Spinal cord (tissue), 10 donors: ENCODE data around the gene MBD1. TPM values are rescaled to one million over a fixed set of nuclear protein-coding genes. Genes with fewer than 3 reads are reported as not detected.
"Not testable (repeated sequence)": the region's sequence is repeated elsewhere in the genome, so short reads cannot be mapped to it uniquely, and the experiment has no call there.

Experiments used
- DNase-seq, 6 donors: peaks; one replicate each; pipeline versions ENCODE4 v3.0.0 to v3.0.0-alpha.2; 2013 to 2015; ENCODE audit warnings: low spot score in 6 of 6, low read depth in 4 of 6
- H3K27ac ChIP-seq: one replicate; pipeline ENCODE4 v1.5.1; 2013; ENCODE audit warnings: low read depth, low read length, control low read depth
- H3K27me3 ChIP-seq: one replicate; pipeline ENCODE4 v1.6.1; 2013; ENCODE audit warnings: low read length; ENCODE audit not compliant: control insufficient read depth, insufficient read depth
- H3K36me3 ChIP-seq: one replicate; pipeline ENCODE4 v1.6.1; 2013; ENCODE audit warnings: low read length; ENCODE audit not compliant: control insufficient read depth, insufficient read depth
- H3K4me1 ChIP-seq: one replicate; pipeline ENCODE4 v1.6.1; 2013; ENCODE audit warnings: low read length; ENCODE audit not compliant: control insufficient read depth, insufficient read depth
- H3K4me3 ChIP-seq: one replicate; pipeline ENCODE4 v1.5.1; 2013; ENCODE audit warnings: low read depth, low read length, control low read depth
- H3K9me3 ChIP-seq: one replicate; pipeline ENCODE4 v1.6.1; 2013; ENCODE audit warnings: low read length; ENCODE audit not compliant: control insufficient read depth, insufficient read depth
- WGBS: methylation state at CpG from one replicate; pipeline ENCODE4 v1.1.5; 2013; ENCODE audit warnings: missing lambda C conversion rate; ENCODE audit not compliant: insufficient coverage; 5-methylcytosine and 5-hydroxymethylcytosine counted together
- polyA plus RNA-seq, 2 donors: library from polyadenylated mRNA; unstranded; fragments of 120-200 nt; gene quantifications; one replicate each; pipeline ENCODE4 v1.2.1, GENCODE V29; 2013; ENCODE audit not compliant: insufficient read length in 2 of 2
- total RNA-seq, 2 donors: library from RNA; depleted of rRNA in 1 of 2; stranded (reverse); fragments of 120-200 nt in 1 of 2; fragments of >200 nt in 1 of 2; gene quantifications; one replicate each; pipeline versions ENCODE4 v1.2.3 to v1.2.4, GENCODE V29; 2013 to 2014
- donor health status: healthy.

MBD1 gene
- total and polyA plus RNA-seq, 4 donors: 35.3 to 78.0 (median 71.2) TPM

- H3K4me3 ChIP-seq: no peak overlapping the region
- 97% methylated on average over 5 of the region's 10 CpGs for WGBS
- no peak for DNase-seq
- H3K36me3 ChIP-seq: no peaks in the 10 kb centered on the region
- H3K27me3 ChIP-seq: no peaks in the 10 kb centered on the region
- no peak overlapping the region for H3K27ac ChIP-seq
- H3K4me1 ChIP-seq: peaks cover 7% of the 10 kb centered on the region
- H3K9me3 ChIP-seq: peaks cover 1% of the 10 kb centered on the region
Observed at GRCh38 chr18:50310080-50310479, 28.8 kb upstream of the MBD1 start.

- H3K9me3 ChIP-seq, H3K36me3 ChIP-seq, H3K27ac ChIP-seq, H3K27me3 ChIP-seq, H3K4me1 ChIP-seq, H3K4me3 ChIP-seq, DNase-seq: not testable (repeated sequence)
- WGBS: 100% methylated on average over 3 of the region's 5 CpGs
Observed at GRCh38 chr18:50308851-50309250, 27.5 kb upstream of the MBD1 start.

GRCh38 chr18:50307738-50308470 lies 26.6 kb upstream of the MBD1 start:
- Histone ChIP-seq H3K27me3 (peaks cover under 1% of the 10 kb centered on the region), H3K4me1 (peaks cover 7% of the 10 kb centered on the region), H3K9me3 (peaks cover 5% of the 10 kb centered on the region), H3K27ac (peak overlapping the region; percentile 35), H3K4me3 (peak overlapping the region; percentile 57), H3K36me3 (no peaks in the 10 kb centered on the region)
- WGBS: 11% methylated on average over 17 of the region's 26 CpGs
- peak; percentile 80 to 98 (median 86) for DNase-seq

GRCh38 chr18:50307400-50307737 lies 26.0 kb upstream of the MBD1 start:
- Histone ChIP-seq H3K36me3 (no peaks in the 10 kb centered on the region), H3K9me3 (peaks cover 5% of the 10 kb centered on the region)

GRCh38 chr18:50306944-50307343 lies 25.6 kb upstream of the MBD1 start:
- H3K4me1 ChIP-seq: peaks cover 7% of the 10 kb centered on the region
- peaks cover 5% of the 10 kb centered on the region for H3K9me3 ChIP-seq
- 70% methylated on average over 5 of the region's 8 CpGs for WGBS
- DNase-seq: no peak
- no peaks in the 10 kb centered on the region for H3K36me3 ChIP-seq
- H3K4me3 ChIP-seq: no peak overlapping the region
- peaks cover 5% of the 10 kb centered on the region for H3K27me3 ChIP-seq
- H3K27ac ChIP-seq: no peak overlapping the region

More at GRCh38 chr18:50307400-50307737, 26.0 kb upstream of the MBD1 start:
- H3K27ac ChIP-seq: no peak overlapping the region
- no peak for DNase-seq
- H3K4me1 ChIP-seq: peaks cover 7% of the 10 kb centered on the region
- peak overlapping the region; percentile 57 for H3K4me3 ChIP-seq
- H3K27me3 ChIP-seq: peaks cover 5% of the 10 kb centered on the region
- WGBS: 4% methylated on average over 5 of the region's 8 CpGs

GRCh38 chr18:50301074-50301473 lies 19.8 kb upstream of the MBD1 start:
- no CpG with 5 or more reads among the region's 5 CpGs for WGBS
- Histone ChIP-seq H3K9me3 (peaks cover 5% of the 10 kb centered on the region), H3K4me3 (no peak overlapping the region), H3K36me3 (no peaks in the 10 kb centered on the region), H3K4me1 (peaks cover 10% of the 10 kb centered on the region), H3K27ac (no peak overlapping the region), H3K27me3 (peaks cover 28% of the 10 kb centered on the region)
- no peak for DNase-seq

GRCh38 chr18:50299626-50300388 lies 18.5 kb upstream of the MBD1 start:
- Histone ChIP-seq H3K27ac (no peak overlapping the region), H3K27me3 (peaks cover 28% of the 10 kb centered on the region), H3K4me1 (peaks cover 10% of the 10 kb centered on the region), H3K4me3 (no peak overlapping the region), H3K36me3 (no peaks in the 10 kb centered on the region), H3K9me3 (peaks cover 2% of the 10 kb centered on the region)
- no peak for DNase-seq
- WGBS: 92% methylated on average over 5 of the region's 7 CpGs

GRCh38 chr18:50298443-50299284 lies 17.3 kb upstream of the MBD1 start:
- DNase-seq: no peak
- H3K27me3 ChIP-seq: peaks cover 28% of the 10 kb centered on the region
- no peak overlapping the region for H3K27ac ChIP-seq
- H3K9me3 ChIP-seq: no peaks in the 10 kb centered on the region
- no peaks in the 10 kb centered on the region for H3K36me3 ChIP-seq
- peaks cover 10% of the 10 kb centered on the region for H3K4me1 ChIP-seq
- 13% methylated on average over 48 of the region's 49 CpGs for WGBS
- H3K4me3 ChIP-seq: peak overlapping the region; percentile 63

GRCh38 chr18:50297621-50298442 lies 16.5 kb upstream of the MBD1 start:
- Histone ChIP-seq H3K36me3 (no peaks in the 10 kb centered on the region), H3K27ac (no peak overlapping the region), H3K27me3 (peaks cover 26% of the 10 kb centered on the region), H3K9me3 (no peaks in the 10 kb centered on the region), H3K4me1 (peaks cover 10% of the 10 kb centered on the region), H3K4me3 (peak overlapping the region; percentile 63)
- peak in 5 of 6 donors; percentile 51 to 95 (median 62) for DNase-seq
- WGBS: 1% methylated on average over 23 of the region's 28 CpGs
